Activated T-cell treated with anti-CD3 and anti-CD28 coated beads for 24 hours (primary cell): ENCODE data around the gene FILIP1L.

Experiments used
- DNase-seq: peaks from one replicate; pipeline ENCODE4 v3.0.0-alpha.2; 2020; ENCODE audit warnings: low read depth

The FILIP1L gene

GRCh38 chr3:100008081-100008698 is 106.1 kb downstream of the FILIP1L start:
- no peak for DNase-seq

GRCh38 chr3:100007313-100007712 is 107.0 kb downstream of the FILIP1L start:
- DNase-seq, result no peak

- no peak for DNase-seq
These were observed 107.6 kb downstream of the FILIP1L start for GRCh38 chr3:100006570-100007271.

GRCh38 chr3:100005665-100006393 is 108.5 kb downstream of the FILIP1L start:
- no peak for DNase-seq

GRCh38 chr3:100004931-100005330 is 109.4 kb downstream of the FILIP1L start:
- DNase-seq, result no peak

GRCh38 chr3:100003609-100004503 is 110.4 kb downstream of the FILIP1L start:
- no peak for DNase-seq

GRCh38 chr3:100002599-100003350 is 111.5 kb downstream of the FILIP1L start:
- DNase-seq, result no peak

GRCh38 chr3:100001526-100002270 is 112.6 kb downstream of the FILIP1L start:
- DNase-seq, result no peak

GRCh38 chr3:100001083-100001482 is 113.2 kb downstream of the FILIP1L start:
- no peak for DNase-seq

GRCh38 chr3:99999536-99999935 is 114.8 kb downstream of the FILIP1L start:
- no peak for DNase-seq

GRCh38 chr3:99997293-99997692 is 117.0 kb downstream of the FILIP1L start:
- DNase-seq, result no peak

- no peak for DNase-seq
These were observed 124.1 kb downstream of the FILIP1L start for GRCh38 chr3:99990179-99990578.

- no peak for DNase-seq
These were observed 129.6 kb downstream of the FILIP1L start for GRCh38 chr3:99984668-99985067.

- no peak for DNase-seq
These were observed 130.2 kb downstream of the FILIP1L start for GRCh38 chr3:99984139-99984538.

GRCh38 chr3:99982650-99983049 is 131.7 kb downstream of the FILIP1L start:
- DNase-seq, result no peak

GRCh38 chr3:99981138-99981537 is 133.2 kb downstream of the FILIP1L start:
- DNase-seq, result no peak

GRCh38 chr3:99980606-99981005 is 133.7 kb downstream of the FILIP1L start:
- no peak for DNase-seq

- DNase-seq, result no peak
These were observed 136.1 kb downstream of the FILIP1L start for GRCh38 chr3:99978221-99978620.

GRCh38 chr3:99976584-99976983 is 137.7 kb downstream of the FILIP1L start:
- no peak for DNase-seq

- no peak for DNase-seq
These were observed 139.3 kb downstream of the FILIP1L start for GRCh38 chr3:99974989-99975388.
